Ureter (tissue), 1 donor: Measurements from ENCODE around the gene CAPRIN1. TPM values are rescaled to one million over a fixed set of nuclear protein-coding genes. Genes with fewer than 3 reads are reported as not detected.

Experiments
- DNase-seq: peaks from one replicate; pipeline ENCODE4 v3.0.0-alpha.2; 2020; ENCODE audit warnings: low spot score
- total RNA-seq: library from RNA; stranded (reverse); gene quantifications from one replicate; pipeline ENCODE4 v1.2.4, GENCODE V29; 2023
- donor health status: DM: yes; HTN: yes; CAD: no.

The CAPRIN1 gene
- total RNA-seq, 1 donor from 2014 or later = 244 TPM

- DNase-seq = no peak
Observed at GRCh38 chr11:34145073-34145472, 93.5 kb downstream of the CAPRIN1 start.

- DNase-seq = no peak
Observed at GRCh38 chr11:34145847-34146381, 94.4 kb downstream of the CAPRIN1 start.

- DNase-seq = no peak
Observed at GRCh38 chr11:34146411-34146810, 94.9 kb downstream of the CAPRIN1 start.

- DNase-seq = no peak
Observed at GRCh38 chr11:34146866-34147265, 95.3 kb downstream of the CAPRIN1 start.

- DNase-seq = no peak
Observed at GRCh38 chr11:34147581-34147980, 96.0 kb downstream of the CAPRIN1 start.

DNA sequence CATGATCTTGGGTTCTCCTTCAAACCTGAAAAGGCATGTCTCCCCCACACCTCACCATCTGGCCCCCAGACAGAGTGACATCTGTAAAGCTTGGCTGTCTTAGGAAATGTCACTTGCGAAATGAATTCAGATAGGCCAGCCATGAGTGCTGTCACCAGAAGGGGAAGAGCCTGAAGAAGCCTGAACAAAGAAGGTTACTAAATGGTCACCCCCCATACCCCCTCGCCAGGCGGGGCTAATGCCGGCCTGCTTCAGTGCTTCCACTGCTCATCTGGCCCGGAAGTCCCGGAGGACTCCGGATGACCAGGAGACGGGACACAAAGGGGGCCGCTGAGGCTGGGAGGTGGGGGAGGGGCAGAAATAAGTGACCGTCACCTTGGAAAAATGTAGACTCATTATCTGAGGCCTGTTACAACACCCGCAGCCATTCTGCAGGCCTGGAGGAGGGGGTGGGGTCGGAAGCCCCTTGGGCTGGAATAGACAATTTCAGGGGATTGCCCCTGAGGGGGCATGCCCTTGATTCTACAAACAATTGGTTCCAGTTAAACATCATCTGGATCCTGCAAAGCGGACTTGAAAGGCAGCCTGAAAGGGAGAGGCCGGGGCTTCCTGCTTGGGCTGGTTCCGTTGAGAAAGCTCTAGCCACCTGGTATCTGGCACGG lies 97.1 kb downstream of the CAPRIN1 start:
- DNase-seq = no peak

- no peak for DNase-seq
Observed at GRCh38 chr11:34149274-34149673, 97.7 kb downstream of the CAPRIN1 start.

DNA sequence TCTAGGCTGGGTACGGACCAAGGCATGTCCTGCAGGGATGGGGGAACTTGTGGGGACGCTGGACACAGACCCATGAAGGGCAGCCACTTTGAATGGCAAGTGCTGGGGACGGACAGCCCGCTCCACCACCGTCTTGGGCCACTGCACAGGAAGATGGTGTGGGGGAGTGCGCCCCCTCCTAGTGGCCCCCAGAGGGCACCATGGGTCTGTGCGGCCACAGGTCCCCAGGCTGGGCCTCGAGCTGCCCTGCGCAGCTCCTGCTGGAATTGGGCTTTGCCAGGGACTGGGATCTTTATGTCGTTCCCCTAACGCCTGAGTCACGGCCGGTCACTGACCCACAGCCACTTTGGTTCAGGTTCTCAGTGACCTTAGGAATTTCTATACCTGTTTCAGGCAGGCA lies 98.3 kb downstream of the CAPRIN1 start:
- DNase-seq = no peak

DNA sequence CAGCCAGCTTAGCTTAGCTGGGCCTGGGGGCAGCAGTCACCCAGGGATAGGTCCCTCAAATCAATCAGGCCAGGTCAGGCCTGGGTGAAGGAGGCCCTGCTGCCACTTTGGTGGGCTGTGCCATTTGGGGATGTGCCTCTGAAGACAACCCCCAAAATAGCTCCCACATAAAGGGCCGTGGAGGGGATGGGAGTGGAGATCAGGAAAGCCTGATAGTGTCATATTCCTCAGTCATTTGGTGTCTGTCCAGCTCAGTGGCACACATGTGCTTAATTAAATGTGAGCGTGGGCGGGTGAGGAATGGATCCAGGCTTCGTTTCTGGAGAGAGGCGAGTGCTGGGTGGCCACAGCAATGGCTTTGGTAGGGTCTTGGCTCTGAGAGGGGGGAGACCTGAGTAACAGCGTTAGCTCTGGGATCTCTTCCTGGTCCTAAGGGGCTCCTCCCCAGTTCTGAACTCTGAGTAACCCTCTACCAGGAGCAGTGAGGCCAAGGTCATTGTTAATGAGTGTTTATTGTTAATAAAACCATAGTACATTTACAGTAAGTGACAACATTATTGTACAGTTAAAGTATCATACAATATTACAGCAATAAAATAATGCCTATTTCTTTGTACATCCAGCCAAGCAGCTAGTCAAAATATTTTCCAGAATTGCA lies 99.1 kb downstream of the CAPRIN1 start:
- DNase-seq = no peak

Other genes starting within 250 kb of the CAPRIN1 start
- 14.0 TPM for gene LMO2, start 159.7 kb upstream of the CAPRIN1 start, total RNA-seq
- gene NAT10, start 53.9 kb downstream of the CAPRIN1 start, total RNA-seq = 79.8 TPM